ENCODE results near the gene KDM5A. TPM values are rescaled to one million over a fixed set of nuclear protein-coding genes. Genes with fewer than 3 reads are reported as not detected.
"Not testable (repeated sequence)": the region's sequence is repeated elsewhere in the genome, so short reads cannot be mapped to it uniquely, and the experiment has no call there.

The KDM5A gene
- total RNA-seq, 1 experiment from 2014 or later: 56.9 TPM

DNA sequence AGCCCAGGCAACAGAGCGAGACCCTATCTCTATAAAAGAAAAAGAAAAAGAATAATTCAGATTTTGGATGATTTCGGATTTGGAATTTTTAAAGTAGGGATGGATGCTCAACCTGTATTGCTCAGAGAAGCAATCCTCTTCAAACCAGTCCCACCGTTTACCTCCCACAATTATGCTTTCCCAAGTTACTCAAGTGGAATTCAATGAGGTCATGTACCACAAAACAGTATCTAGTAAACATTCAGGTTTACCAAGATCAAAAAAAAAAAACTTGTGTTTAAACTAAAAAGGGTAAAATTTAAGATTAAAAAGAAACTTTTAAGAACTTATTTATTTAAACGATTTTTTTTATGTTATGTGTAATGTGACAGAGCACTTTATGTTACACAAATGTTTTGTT lies 2.5 kb downstream of the KDM5A start:
- Histone ChIP-seq H3K23ac (ENCODE audit: insufficient read length, low read depth, low read length) (no peak overlapping the region), H3K18ac (ENCODE audit: insufficient read length, low read depth, low read length) (no peak overlapping the region), H2BK15ac (ENCODE audit: low read depth, low read length) (no peak overlapping the region), H3K56ac (ENCODE audit: insufficient read length, low read depth, low read length) (no peak overlapping the region), H4K5ac (ENCODE audit: insufficient read length, low read depth, low read length) (no peak overlapping the region), H3K4me2 (ENCODE audit: insufficient read depth, insufficient read length, low read length) (no peak overlapping the region), H3K27me3 (ENCODE audit: insufficient read depth, low read length) (no peaks in the 10 kb centered on the region), H4K20me1 (ENCODE audit: control insufficient read depth, insufficient read depth, insufficient read length) (no peaks in the 10 kb centered on the region), H2AK5ac (ENCODE audit: insufficient read length, low read length) (no peak overlapping the region), H3K14ac (ENCODE audit: insufficient read depth, low read length) (no peak overlapping the region), H2AFZ (ENCODE audit: low read length) (no peak overlapping the region), H3T11ph (ENCODE audit: low read length) (no peak overlapping the region), H2BK20ac (ENCODE audit: low read depth, low read length, poor library complexity, severe bottlenecking) (no peak overlapping the region), H3K27ac (ENCODE audit: insufficient read length, low read depth, low read length) (no peak overlapping the region), H3K4ac (ENCODE audit: low read depth, low read length) (no peak overlapping the region), H2BK12ac (ENCODE audit: insufficient read length, low read depth, low read length) (no peak overlapping the region), H3K4me1 (ENCODE audit: insufficient read depth, low read length) (no peaks in the 10 kb centered on the region), H3K23me2 (ENCODE audit: insufficient read length, low read depth, low read length, poor library complexity, severe bottlenecking) (no peaks in the 10 kb centered on the region), H2BK5ac (ENCODE audit: insufficient read length, low read length) (no peak overlapping the region), H3K9me3 (ENCODE audit: control insufficient read depth, low read depth, low read length) (no peaks in the 10 kb centered on the region), H3K9ac (ENCODE audit: extremely low read depth, insufficient read length, low read length) (no peak overlapping the region), H4K91ac (ENCODE audit: insufficient read length, low read depth, low read length) (no peak overlapping the region), H3K79me2 (ENCODE audit: insufficient read depth, low read length) (peaks cover 16% of the 10 kb centered on the region; the same call in 1 of the 2 replicates), H4K8ac (replicated peaks; ENCODE audit: insufficient read length, low read depth, low read length) (no peak overlapping the region), H2BK120ac (ENCODE audit: low read depth, low read length, poor library complexity, severe bottlenecking) (no peak overlapping the region), H3K79me1 (ENCODE audit: insufficient read depth, low read depth, low read length, poor library complexity, severe bottlenecking) (no peaks in the 10 kb centered on the region)
- Mint-ChIP-seq H3K36me3 (ENCODE audit: insufficient read depth in 1 of 3, low read depth in 3 of 3) (peaks cover 11 to 40% (median 31%) of the 10 kb centered on the region in 3 experiments; a peak in 6 of 7 replicates), H3K27me3 (ENCODE audit: low read depth) (peaks cover 3% of the 10 kb centered on the region; the same call in 1 of the 2 replicates), H3K4me3 (peak overlapping the region in 1 of 2 experiments; percentile 14; a peak in 1 of 5 replicates), H3K27ac (no peak overlapping the region), H3K9me3 (no peaks in the 10 kb centered on the region; a peak in 2 of 5 replicates), H3K4me1 (peaks cover 14 to 16% of the 10 kb centered on the region in 2 experiments)
- TF ChIP-seq, protein P1, sequence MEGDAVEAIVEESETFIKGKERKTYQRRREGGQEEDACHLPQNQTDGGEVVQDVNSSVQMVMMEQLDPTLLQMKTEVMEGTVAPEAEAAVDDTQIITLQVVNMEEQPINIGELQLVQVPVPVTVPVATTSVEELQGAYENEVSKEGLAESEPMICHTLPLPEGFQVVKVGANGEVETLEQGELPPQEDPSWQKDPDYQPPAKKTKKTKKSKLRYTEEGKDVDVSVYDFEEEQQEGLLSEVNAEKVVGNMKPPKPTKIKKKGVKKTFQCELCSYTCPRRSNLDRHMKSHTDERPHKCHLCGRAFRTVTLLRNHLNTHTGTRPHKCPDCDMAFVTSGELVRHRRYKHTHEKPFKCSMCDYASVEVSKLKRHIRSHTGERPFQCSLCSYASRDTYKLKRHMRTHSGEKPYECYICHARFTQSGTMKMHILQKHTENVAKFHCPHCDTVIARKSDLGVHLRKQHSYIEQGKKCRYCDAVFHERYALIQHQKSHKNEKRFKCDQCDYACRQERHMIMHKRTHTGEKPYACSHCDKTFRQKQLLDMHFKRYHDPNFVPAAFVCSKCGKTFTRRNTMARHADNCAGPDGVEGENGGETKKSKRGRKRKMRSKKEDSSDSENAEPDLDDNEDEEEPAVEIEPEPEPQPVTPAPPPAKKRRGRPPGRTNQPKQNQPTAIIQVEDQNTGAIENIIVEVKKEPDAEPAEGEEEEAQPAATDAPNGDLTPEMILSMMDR (conservative IDR thresholded peaks at IDR 0.05): no peak
- DNase-seq: no peak
- WGBS (ENCODE audit: extremely low coverage, insufficient read length, low lambda C conversion rate): no CpG with 5 or more reads among the region's 4 CpGs

DNA sequence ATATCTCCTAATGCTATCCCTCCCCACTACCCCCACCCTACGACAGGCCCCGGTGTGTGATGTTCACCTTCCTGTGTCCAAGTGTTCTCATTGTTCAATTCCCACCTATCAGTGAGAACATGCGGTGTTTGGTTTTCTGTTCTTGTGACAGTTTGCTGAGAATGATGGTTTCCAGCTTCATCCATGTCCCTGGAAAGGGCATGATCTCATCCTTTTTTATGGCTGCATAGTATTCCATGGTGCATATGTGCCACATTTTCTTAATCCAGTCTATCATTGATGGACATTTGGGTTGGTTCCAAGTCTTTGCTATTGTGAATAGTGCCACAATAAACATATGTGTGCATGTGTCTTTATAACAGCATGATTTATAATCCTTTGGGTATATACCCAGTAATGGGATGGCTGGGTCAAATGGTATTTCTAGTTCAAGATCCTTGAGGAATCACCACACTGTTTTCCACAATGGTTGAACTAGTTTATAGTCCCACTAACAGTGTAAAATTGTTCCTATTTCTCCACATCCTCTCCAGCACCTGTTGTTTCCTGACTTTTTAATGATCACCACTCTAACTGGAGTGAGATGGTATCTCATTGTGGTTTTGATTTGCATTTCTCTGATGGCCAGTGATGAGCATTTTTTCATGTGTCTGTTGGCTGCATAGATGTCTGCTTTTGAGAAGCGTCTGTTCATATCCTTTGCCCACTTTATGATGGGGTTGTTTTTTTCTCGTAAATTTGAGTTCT lies 18.2 kb downstream of the KDM5A start:
- not testable (repeated sequence) for H3K4me2 ChIP-seq (ENCODE audit: insufficient read depth, insufficient read length, low read length); H2AK5ac ChIP-seq (ENCODE audit: insufficient read length, low read length); H2BK20ac ChIP-seq (ENCODE audit: low read depth, low read length, poor library complexity, severe bottlenecking); H3K9ac ChIP-seq (ENCODE audit: extremely low read depth, insufficient read length, low read length); H3K23ac ChIP-seq (ENCODE audit: insufficient read length, low read depth, low read length); H2BK5ac ChIP-seq (ENCODE audit: insufficient read length, low read length); H2BK15ac ChIP-seq (ENCODE audit: low read depth, low read length); H3K27ac Mint-ChIP-seq; H3K79me1 ChIP-seq (ENCODE audit: insufficient read depth, low read depth, low read length, poor library complexity, severe bottlenecking); H3K27me3 Mint-ChIP-seq (ENCODE audit: low read depth); H4K5ac ChIP-seq (ENCODE audit: insufficient read length, low read depth, low read length); H3K4ac ChIP-seq (ENCODE audit: low read depth, low read length); H3K4me1 Mint-ChIP-seq; H3K56ac ChIP-seq (ENCODE audit: insufficient read length, low read depth, low read length); H2BK120ac ChIP-seq (ENCODE audit: low read depth, low read length, poor library complexity, severe bottlenecking); H3K4me1 ChIP-seq (ENCODE audit: insufficient read depth, low read length); H2AFZ ChIP-seq (ENCODE audit: low read length); DNase-seq; H3K14ac ChIP-seq (ENCODE audit: insufficient read depth, low read length); H3K23me2 ChIP-seq (ENCODE audit: insufficient read length, low read depth, low read length, poor library complexity, severe bottlenecking); H4K8ac ChIP-seq (replicated peaks; ENCODE audit: insufficient read length, low read depth, low read length); H3K4me3 Mint-ChIP-seq; H4K20me1 ChIP-seq (ENCODE audit: control insufficient read depth, insufficient read depth, insufficient read length); H3T11ph ChIP-seq (ENCODE audit: low read length); H2BK12ac ChIP-seq (ENCODE audit: insufficient read length, low read depth, low read length); H3K18ac ChIP-seq (ENCODE audit: insufficient read length, low read depth, low read length); H3K27me3 ChIP-seq (ENCODE audit: insufficient read depth, low read length); H3K79me2 ChIP-seq (ENCODE audit: insufficient read depth, low read length); H4K91ac ChIP-seq (ENCODE audit: insufficient read length, low read depth, low read length); H3K9me3 ChIP-seq (ENCODE audit: control insufficient read depth, low read depth, low read length); H3K27ac ChIP-seq (ENCODE audit: insufficient read length, low read depth, low read length)
- no CpG with 5 or more reads among the region's 5 CpGs for WGBS (ENCODE audit: extremely low coverage, insufficient read length, low lambda C conversion rate)
- Mint-ChIP-seq H3K36me3 (ENCODE audit: insufficient read depth in 1 of 3, low read depth in 3 of 3) (peaks cover 63 to 92% (median 76%) of the 10 kb centered on the region in 3 experiments), H3K9me3 (peaks cover 44 to 46% of the 10 kb centered on the region in 2 experiments)

Measured in H9 (cell line).